Ascending aorta (tissue), 2 donors: Measurements from ENCODE around the gene ZBTB16. TPM values are rescaled to one million over a fixed set of nuclear protein-coding genes. Genes with fewer than 3 reads are reported as not detected.

ENCODE experiments used
- DNase-seq, 2 donors: peaks; one replicate each; pipeline ENCODE4 v3.0.0-alpha.2; 2019; ENCODE audit warnings: low spot score in 2 of 2
- H3K27ac ChIP-seq, 2 donors: fragments of 200-600 bp; sonication (generic); one replicate each; pipeline ENCODE4 v1.5.1; 2016 to 2017; ENCODE audit warnings: mild to moderate bottlenecking in 1 of 2
- H3K27me3 ChIP-seq: fragments of 200-600 bp; sonication (generic); one replicate; pipeline ENCODE4 v1.5.1; 2017
- H3K36me3 ChIP-seq, 2 donors: fragments of 200-600 bp; sonication (generic); one replicate each; pipeline ENCODE4 v1.5.1; 2016
- H3K4me1 ChIP-seq, 2 donors: fragments of 200-600 bp; sonication (generic); one replicate each; pipeline ENCODE4 v1.5.1; 2016 to 2017; ENCODE audit warnings: mild to moderate bottlenecking in 1 of 2
- H3K4me3 ChIP-seq, 2 donors: fragments of 200-600 bp; sonication (generic); one replicate each; pipeline ENCODE4 v1.5.1; 2016 to 2017; ENCODE audit warnings: mild to moderate bottlenecking in 1 of 2
- H3K9me3 ChIP-seq, 2 donors: fragments of 200-600 bp; sonication (generic); one replicate each; pipeline ENCODE4 v1.5.1; 2016
- CTCF ChIP-seq, 3 experiments: fragments of 200-600 bp in 2 of 3; fragments of 450-650 bp in 1 of 3; sonication (generic) in 2 of 3; IDR thresholded peaks; one replicate each; pipeline ENCODE4 v1.5.1; 2016 to 2019; ENCODE audit warnings: antibody characterized with exemption in 3 of 3, mild to moderate bottlenecking in 1 of 3, moderate library complexity in 1 of 3
- intact Hi-C: fragments of 100-400 bp; cut with DNase I; formaldehyde crosslinking; loops from one replicate; pipeline ENCODE4 v1.15.1; 2023
- total RNA-seq: library from RNA; depleted of rRNA; stranded (reverse); fragments of >200 nt; gene quantifications from one replicate; pipeline ENCODE4 v1.1.0, GENCODE V29; 2016

Gene ZBTB16
- total RNA-seq, 1 donor from 2014 or later: 344 TPM

- intact Hi-C loops: loop anchor here (5.0 kb wide), 1 partner anchor 65 kb away; no protein-coding TSS in a partner anchor
- Histone ChIP-seq H3K4me1 (peaks cover 76 to 90% of the 10 kb centered on the region in 2 donors), H3K27ac (peak overlapping the region; percentile 89 to 93), H3K36me3 (peaks cover 39 to 57% of the 10 kb centered on the region in 2 donors), H3K27me3 (no peaks in the 10 kb centered on the region), H3K9me3 (no peaks in the 10 kb centered on the region), H3K4me3 (peak overlapping the region in 1 of 2 donors; percentile 60)
- DNase-seq: no peak
- no peak for TF ChIP-seq CTCF (IDR thresholded peaks at IDR 0.05)
These were observed 23.3 kb downstream of the ZBTB16 start for GRCh38 chr11:114082767-114083181.

GRCh38 chr11:114083391-114084252 is 24.1 kb downstream of the ZBTB16 start:
- Histone ChIP-seq H3K9me3 (no peaks in the 10 kb centered on the region), H3K27ac (peak overlapping the region; percentile 89 to 93), H3K36me3 (peaks cover 36 to 57% of the 10 kb centered on the region in 2 donors), H3K4me1 (peaks cover 73 to 90% of the 10 kb centered on the region in 2 donors), H3K4me3 (peak overlapping the region; percentile 6 to 60), H3K27me3 (no peaks in the 10 kb centered on the region)
- intact Hi-C loops: loop anchor here (1.0 to 5.0 kb wide), 2 partner anchors 47 to 64 kb away; no protein-coding TSS in a partner anchor
- TF ChIP-seq CTCF (IDR thresholded peaks at IDR 0.05): no peak
- DNase-seq: no peak

- no peak for TF ChIP-seq CTCF (IDR thresholded peaks at IDR 0.05)
- Histone ChIP-seq H3K4me3 (peak overlapping the region in 1 of 2 donors; percentile 60), H3K4me1 (peaks cover 76 to 91% of the 10 kb centered on the region in 2 donors), H3K36me3 (peaks cover 32 to 61% of the 10 kb centered on the region in 2 donors), H3K27me3 (no peaks in the 10 kb centered on the region), H3K27ac (peak overlapping the region; percentile 89 to 93), H3K9me3 (no peaks in the 10 kb centered on the region)
- intact Hi-C loops: loop anchor here (1.0 to 5.0 kb wide), 2 partner anchors 46 to 63 kb away; no protein-coding TSS in a partner anchor
- DNase-seq: no peak
These were observed 24.9 kb downstream of the ZBTB16 start for GRCh38 chr11:114084414-114084813.

GRCh38 chr11:114085965-114086793 is 26.7 kb downstream of the ZBTB16 start:
- intact Hi-C loops: no loop called here
- no peak for TF ChIP-seq CTCF (IDR thresholded peaks at IDR 0.05)
- Histone ChIP-seq H3K36me3 (peaks cover 34 to 60% of the 10 kb centered on the region in 2 donors), H3K27ac (peak overlapping the region; percentile 89 to 93), H3K4me1 (peaks cover 76 to 91% of the 10 kb centered on the region in 2 donors), H3K9me3 (no peaks in the 10 kb centered on the region), H3K4me3 (peak overlapping the region in 1 of 2 donors; percentile 60), H3K27me3 (no peaks in the 10 kb centered on the region)
- DNase-seq: peak in 1 of 2 donors; percentile 63

GRCh38 chr11:114087025-114087424 is 27.5 kb downstream of the ZBTB16 start:
- TF ChIP-seq CTCF (IDR thresholded peaks at IDR 0.05): no peak
- peak in 1 of 2 donors; percentile 37 for DNase-seq
- intact Hi-C loops: no loop called here
- no peaks in the 10 kb centered on the region for H3K9me3 ChIP-seq
- peak overlapping the region; percentile 89 to 93 for H3K27ac ChIP-seq
- H3K27me3 ChIP-seq: no peaks in the 10 kb centered on the region
- H3K4me3 ChIP-seq: peak overlapping the region in 1 of 2 donors; percentile 60
- peaks cover 73 to 94% of the 10 kb centered on the region in 2 donors for H3K4me1 ChIP-seq
- H3K36me3 ChIP-seq: peaks cover 34 to 64% of the 10 kb centered on the region in 2 donors
